WI38 (cell line): ENCODE results near the gene ADPRH.

Experiments used
- H3K4me3 ChIP-seq: 2 replicates; pipeline ENCODE4 v1.5.1; 2011; ENCODE audit warnings: low read depth, mild to moderate bottlenecking, control low read depth, low read length
- CTCF ChIP-seq: IDR thresholded peaks from 2 replicates; pipeline ENCODE4 v1.5.1; 2012; ENCODE audit warnings: low read depth, mild to moderate bottlenecking, control low read depth, low read length

The ADPRH gene

GRCh38 chr3:119541547-119541946, 37.7 kb upstream of the ADPRH start:
- H3K4me3 ChIP-seq = no peak overlapping the region
- no peak for TF ChIP-seq CTCF

GRCh38 chr3:119542168-119542767, 37.0 kb upstream of the ADPRH start:
- no peak overlapping the region for H3K4me3 ChIP-seq
- no peak for TF ChIP-seq CTCF

- no peak overlapping the region for H3K4me3 ChIP-seq
- TF ChIP-seq CTCF = no peak
Measured at GRCh38 chr3:119543147-119543546, 36.1 kb upstream of the ADPRH start.

GRCh38 chr3:119547227-119547626, 32.1 kb upstream of the ADPRH start:
- H3K4me3 ChIP-seq = no peak overlapping the region
- no peak for TF ChIP-seq CTCF

GRCh38 chr3:119548341-119548740, 31.0 kb upstream of the ADPRH start:
- TF ChIP-seq CTCF = no peak

GRCh38 chr3:119550192-119550910, 28.9 kb upstream of the ADPRH start:
- H3K4me3 ChIP-seq = no peak overlapping the region

More at GRCh38 chr3:119548341-119548740, 31.0 kb upstream of the ADPRH start:
- H3K4me3 ChIP-seq = no peak overlapping the region

More at GRCh38 chr3:119550192-119550910, 28.9 kb upstream of the ADPRH start:
- TF ChIP-seq CTCF = no peak
